Posterior cingulate gyrus (tissue), 11 donors: ENCODE data around the gene CEP19.

ENCODE experiments used
- DNase-seq, 10 donors: peaks; one replicate each; pipeline versions ENCODE4 v3.0.0 to v3.0.0-alpha.2; 2020 to 2021; ENCODE audit warnings: mixed read lengths in 3 of 10
- intact Hi-C: fragments of 100-400 bp; cut with DNase I; formaldehyde crosslinking; loops from one replicate; pipeline ENCODE4 v1.15.1; 2023

The CEP19 gene

DNA sequence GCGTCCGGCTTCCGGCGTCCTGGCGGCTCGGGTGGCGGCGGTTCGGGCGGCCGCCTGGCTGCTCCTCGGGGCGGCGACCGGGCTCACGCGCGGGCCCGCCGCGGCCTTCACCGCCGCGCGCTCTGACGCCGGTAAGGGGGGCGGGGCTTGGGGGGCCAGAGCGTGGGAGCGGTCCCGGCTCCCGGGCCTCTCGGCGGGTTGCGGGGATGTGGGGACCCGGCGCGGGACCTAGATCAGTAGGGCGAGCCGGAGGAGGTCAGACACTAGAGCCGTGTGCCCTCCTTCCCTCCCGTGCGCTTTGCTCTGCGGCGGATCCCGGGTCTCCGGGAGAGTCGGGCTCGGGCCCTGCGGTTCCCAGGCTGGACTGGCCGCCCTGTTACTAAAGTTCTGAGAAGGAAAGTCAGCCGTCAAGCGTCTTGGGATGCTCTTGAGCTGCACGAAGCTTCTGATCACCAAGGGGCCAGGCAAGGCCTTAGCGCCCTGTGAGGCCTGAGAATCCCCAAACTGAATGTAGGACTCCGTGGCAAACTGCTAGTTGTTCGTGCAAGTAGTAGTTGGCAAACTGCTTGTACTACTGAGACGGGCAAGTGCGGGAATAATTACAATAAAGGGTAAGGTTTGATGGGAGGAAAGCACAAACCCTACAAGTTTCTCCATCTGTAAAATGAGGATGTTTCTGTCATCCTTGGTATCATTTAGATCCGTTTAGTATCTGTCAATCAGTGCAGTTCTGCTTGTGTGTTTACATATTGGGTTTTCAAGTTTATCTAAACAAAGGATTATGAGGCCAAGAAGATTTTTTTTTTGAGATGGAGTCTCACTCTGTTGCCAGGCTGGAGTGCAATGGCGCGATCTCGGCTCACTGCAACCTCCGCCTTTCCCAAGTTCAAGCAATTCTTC lies 714 bp upstream of the CEP19 start:
- intact Hi-C loops = loop anchor here (1.0 kb wide), 2 partner anchors 155 to 230 kb away; partner anchors contain the start of genes NCBP2 and SENP5
- peak; percentile 29 to 94 (median 52) for DNase-seq

DNA sequence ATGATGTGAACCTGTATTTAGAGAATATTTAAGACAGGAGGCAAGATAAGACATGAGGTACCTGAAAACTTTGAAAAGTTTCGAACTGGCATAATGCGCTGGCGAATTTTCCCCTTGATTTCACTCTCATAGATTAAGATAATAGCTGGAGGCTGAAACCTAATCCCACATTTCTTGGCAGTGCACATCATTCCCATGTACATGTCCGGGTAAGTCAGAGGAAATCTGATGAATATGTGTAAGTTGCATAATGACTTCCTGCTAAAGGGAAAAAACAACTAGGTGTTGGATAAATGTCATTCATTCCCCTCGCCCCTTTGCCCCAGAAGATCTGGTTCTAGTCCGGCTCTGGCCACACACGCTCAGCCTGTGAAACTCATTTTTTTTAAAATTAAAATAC lies 3.6 kb downstream of the CEP19 start:
- intact Hi-C loops = no loop called here
- no peak for DNase-seq

DNA sequence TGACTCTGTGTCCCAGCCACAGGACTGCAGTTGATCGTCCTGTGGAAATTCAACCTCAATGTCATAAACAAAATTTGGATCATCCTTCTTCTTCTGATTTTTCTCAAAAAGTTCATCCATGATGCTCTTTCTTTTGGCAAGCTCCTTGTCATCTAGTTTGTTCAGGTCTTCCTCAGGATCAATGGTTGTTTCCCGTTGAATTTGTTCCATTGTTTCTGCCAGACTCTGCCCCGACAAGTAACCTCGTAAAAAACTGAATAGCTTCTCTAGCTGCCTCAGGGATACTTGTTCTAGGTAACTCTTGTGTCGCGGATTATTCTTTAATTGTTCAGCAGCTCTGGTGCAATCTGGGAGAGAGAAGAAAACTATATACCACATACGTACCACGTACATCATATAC lies 4.5 kb downstream of the CEP19 start:
- intact Hi-C loops = no loop called here
- no peak for DNase-seq

- intact Hi-C loops = no loop called here
- DNase-seq = no peak
Measured at GRCh38 chr3:196706731-196707130, 5.3 kb downstream of the CEP19 start.

DNA sequence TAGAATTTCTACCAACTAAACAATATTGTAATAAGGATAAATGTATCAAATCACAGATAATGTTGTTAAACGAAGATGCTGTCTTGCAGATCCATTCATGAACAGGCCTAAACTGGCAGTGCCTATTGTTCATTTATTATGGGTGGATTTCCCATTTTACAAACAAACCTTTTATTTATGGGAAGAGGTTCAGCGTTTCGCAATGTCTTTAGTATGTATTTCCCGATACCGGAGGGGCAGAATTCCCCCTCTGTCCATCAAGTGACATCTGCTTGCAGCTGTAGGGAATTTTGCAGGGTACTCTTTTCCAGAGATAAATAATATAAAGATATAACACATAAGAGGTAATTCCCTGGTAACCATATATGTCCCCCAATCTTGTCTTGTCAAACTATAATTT lies 5.7 kb downstream of the CEP19 start:
- intact Hi-C loops = no loop called here

GRCh38 chr3:196700801-196701200 lies 11.2 kb downstream of the CEP19 start:
- intact Hi-C loops = no loop called here
- no peak for DNase-seq

More for the DNA sequence above, 5.7 kb downstream of the CEP19 start:
- no peak for DNase-seq

GRCh38 chr3:196699749-196700148 lies 12.3 kb downstream of the CEP19 start:
- DNase-seq = no peak
- intact Hi-C loops = no loop called here

- intact Hi-C loops = no loop called here
- no peak for DNase-seq
Measured at GRCh38 chr3:196697270-196697669, 14.8 kb downstream of the CEP19 start.

DNA sequence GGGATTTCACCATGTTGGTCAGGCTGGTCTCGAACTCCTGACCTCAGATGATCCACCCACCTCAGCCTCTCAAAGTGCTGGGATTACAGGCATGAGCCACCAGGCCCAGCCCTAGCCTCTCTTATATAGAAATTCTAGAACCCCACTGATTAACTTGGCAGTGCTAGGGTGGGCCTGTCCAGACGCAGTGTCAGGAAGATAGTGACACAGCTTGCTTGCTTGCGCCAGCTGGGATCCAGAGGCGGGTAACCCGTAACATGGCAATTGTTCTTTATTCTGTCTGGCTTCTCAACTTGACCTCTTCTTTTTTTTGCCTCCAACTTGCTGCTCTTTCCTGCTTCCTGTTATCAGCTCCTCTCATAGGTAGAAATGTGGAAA lies 16.2 kb downstream of the CEP19 start:
- intact Hi-C loops = no loop called here
- DNase-seq = no peak

DNA sequence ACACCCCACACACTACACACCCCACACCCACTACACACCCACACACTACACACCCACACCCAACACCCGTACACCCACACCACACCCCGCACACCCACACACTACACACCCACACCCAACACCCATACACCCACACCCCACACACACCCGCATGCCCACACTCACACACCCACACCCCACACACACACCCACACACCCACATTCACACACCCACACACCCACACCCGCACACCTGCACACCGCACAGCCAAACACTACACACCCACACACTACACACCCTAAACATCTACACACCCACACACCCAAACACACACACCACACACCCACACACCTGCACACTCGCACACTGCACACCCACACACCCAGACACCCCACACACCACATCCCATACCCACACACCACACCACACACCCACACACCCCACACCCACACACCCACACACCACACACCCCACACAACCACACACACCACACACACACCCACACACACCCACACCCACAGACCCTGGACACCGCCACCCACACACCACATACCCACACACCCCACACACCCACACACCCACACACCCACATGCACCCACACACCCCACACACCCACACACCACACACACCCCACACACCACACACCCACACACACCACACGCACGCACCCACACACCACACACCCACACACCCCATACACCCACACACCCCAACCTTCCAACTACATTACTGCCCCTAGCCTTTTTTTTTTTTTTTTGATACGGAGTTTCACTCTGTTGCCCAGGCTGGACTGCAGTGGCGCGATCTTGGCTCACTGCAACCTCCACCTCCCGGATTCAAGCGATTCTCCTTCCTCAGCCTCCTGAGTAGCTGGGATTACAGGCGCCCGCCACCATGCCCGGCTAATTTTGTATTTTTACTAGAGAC lies 16.9 kb downstream of the CEP19 start:
- intact Hi-C loops = no loop called here
- DNase-seq = no peak

- intact Hi-C loops = no loop called here
- no peak for DNase-seq
Measured at GRCh38 chr3:196694202-196694638, 17.8 kb downstream of the CEP19 start.

GRCh38 chr3:196691386-196691785 lies 20.7 kb downstream of the CEP19 start:
- DNase-seq = peak in 1 of 10 donors; percentile 20
- intact Hi-C loops = no loop called here

GRCh38 chr3:196689941-196690660 lies 21.9 kb downstream of the CEP19 start:
- intact Hi-C loops = no loop called here
- peak in 1 of 10 donors; percentile 59 for DNase-seq

DNA sequence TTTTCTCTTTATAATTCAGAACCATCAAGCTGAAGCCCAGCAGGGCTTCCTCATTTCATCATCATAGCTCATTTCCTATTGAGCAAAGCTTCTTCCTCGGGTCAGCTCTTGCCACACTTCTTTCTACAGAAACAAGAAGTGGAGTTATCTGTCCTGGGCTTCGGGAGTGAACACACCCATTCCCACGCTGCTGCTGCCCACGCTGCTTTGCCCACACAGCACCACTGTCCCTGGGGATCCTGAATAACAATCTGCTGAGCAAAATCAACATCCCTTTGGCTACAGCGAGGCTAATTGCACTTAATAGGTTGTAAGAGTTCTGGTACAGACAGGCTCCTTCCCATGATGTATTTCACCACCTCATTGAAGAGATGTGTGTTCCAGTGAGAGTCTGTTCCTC lies 23.7 kb downstream of the CEP19 start:
- intact Hi-C loops = no loop called here
- peak in 1 of 10 donors; percentile 17 for DNase-seq

GRCh38 chr3:196686436-196686835 lies 25.6 kb downstream of the CEP19 start:
- intact Hi-C loops = no loop called here
- no peak for DNase-seq

GRCh38 chr3:196684548-196685407 lies 27.3 kb downstream of the CEP19 start:
- intact Hi-C loops = loop anchor here (1.0 kb wide), 1 partner anchor 75 kb away; no protein-coding TSS in a partner anchor
- DNase-seq = peak in 7 of 10 donors; percentile 38 to 90 (median 62)

- DNase-seq = no peak
- intact Hi-C loops = no loop called here
Measured at GRCh38 chr3:196677931-196678330, 34.1 kb downstream of the CEP19 start.

GRCh38 chr3:196677353-196677752 lies 34.7 kb downstream of the CEP19 start:
- intact Hi-C loops = no loop called here
- no peak for DNase-seq

GRCh38 chr3:196673632-196674031 lies 38.4 kb downstream of the CEP19 start:
- intact Hi-C loops = no loop called here
- no peak for DNase-seq

DNA sequence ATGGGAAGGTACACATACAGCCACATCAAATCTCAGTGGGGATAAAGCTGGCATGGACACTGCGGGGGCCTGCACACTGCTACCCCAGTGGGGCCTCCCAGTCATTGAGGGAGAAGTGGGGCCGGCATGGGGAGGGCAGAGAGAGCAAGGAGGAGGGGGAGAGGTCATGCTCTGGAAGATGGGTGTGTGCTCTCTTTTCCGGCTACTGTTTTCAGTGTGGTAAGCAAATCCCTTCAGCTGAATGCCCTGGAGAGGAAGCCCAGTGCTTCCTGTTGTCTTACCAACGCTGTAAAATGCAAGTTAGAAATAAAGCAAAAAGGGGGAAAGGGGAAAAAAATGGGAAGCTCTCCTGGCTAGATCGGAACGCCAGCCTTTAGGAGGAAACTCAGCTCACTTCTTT lies 41.7 kb downstream of the CEP19 start:
- intact Hi-C loops = no loop called here
- peak in 1 of 10 donors; percentile 26 for DNase-seq
